EL (cell line): Measurements from ENCODE around the gene CYP4V2.

ENCODE experiments used
- DNase-seq: peaks from one replicate; pipeline ENCODE4 v3.0.0-alpha.2; 2016

CYP4V2 gene

DNA sequence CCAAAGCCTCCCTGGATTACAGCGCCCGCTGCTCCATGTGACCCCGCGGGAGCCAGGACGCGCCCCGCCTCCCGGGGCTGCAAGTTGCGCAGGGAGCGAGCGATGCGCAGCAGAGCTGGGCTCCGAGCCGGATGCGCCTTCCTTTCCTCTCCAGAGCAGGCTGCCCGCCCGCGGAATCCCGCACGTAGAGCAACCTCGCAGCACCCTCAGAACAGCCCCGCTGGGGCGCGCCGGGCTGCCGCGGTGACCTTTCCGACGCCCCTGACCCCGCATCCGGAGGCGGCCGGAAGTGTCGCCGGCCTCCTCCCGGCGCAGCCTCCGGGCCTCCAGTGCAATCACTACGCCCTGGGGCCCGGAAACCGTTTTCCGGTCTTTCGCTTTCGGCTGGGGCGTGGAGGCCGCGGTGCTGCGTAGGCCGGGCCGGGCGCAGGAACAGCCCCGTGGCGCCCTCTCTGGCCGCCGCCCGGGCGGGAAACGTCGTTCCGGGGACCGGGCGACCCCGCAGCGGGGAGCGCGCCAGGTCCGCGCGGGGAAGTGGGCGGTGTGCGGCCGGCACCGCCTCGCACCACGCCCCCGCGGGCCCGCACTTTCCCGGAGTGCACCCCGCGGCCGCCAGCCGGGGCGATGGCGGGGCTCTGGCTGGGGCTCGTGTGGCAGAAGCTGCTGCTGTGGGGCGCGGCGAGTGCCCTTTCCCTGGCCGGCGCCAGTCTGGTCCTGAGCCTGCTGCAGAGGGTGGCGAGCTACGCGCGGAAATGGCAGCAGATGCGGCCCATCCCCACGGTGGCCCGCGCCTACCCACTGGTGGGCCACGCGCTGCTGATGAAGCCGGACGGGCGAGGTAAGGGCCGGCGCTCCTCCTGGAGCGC lies at the start of gene CYP4V2:
TSS of gene CYP4V2 (plus strand) at position 368 of the 866 bp plus-strand sequence. CDS start at position 625, 257 bp downstream.
- peak; percentile 77 for DNase-seq

DNA sequence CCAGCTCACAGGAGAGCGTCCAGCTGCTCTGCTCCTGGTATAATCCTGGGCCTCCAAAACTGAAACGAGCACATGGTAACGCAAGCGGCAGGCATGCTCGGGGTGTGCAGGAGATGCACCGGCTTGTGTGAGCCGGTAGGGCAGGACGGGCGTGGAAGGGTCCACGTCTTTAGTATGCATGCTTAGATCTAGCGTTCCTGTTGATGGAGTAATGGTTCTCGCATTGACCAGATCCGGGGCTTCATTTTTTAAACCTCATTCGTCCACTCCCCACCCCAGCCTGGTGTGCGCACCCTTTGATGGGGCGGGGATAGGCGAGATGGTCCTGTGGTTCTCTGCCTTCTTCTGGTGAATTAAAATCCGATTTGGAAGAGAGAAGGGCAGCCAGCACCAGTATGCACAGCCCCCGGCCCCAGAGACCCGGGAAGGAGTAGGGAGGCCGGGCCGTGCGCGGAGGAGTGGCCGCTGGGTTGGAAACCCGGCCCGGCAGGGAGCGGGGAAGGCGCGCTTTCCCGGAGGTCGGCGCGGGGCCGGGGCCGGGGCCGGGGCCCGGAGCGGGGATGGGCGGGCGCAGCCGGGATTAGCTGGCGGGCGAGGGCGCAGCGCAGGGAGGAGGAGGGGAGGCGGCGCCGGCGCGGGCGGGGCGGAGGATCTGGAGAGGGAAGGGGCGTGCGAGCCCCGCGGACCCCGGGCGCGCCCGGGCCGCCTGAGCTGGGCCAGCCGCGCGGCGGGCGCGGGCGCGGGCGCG lies 47.0 kb upstream of the CYP4V2 start:
- peak; percentile 30 for DNase-seq

DNA sequence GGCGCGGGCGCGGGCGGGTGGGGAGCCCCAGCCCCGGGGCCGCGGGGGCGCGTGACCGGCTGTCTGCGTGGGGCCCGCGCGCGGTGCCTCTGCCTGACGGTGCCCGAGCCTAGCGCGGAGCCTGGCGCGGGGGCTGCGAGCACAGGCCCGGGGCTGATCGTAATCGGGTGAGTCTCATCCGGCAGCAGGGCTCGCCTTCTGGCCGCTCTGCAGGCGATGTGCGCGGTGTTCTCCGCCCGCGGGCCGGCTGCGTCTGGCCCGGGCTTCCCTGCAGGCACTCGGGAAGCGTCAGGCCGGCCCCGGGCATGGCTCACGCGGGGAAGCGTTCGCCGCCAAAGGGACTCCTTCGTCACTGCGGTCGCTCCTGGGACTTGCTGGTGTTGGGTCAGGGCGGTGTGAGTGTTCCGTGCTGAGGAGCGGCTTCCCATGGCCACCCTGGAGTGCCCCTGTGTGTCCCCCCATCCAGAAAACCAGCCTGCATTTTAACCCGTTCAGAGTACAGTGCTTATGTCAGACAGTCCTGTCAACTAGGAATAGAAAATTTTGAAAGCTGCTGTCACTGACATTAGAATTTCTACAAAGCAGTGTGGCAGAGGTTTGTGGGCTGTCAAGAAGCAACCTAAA lies 46.3 kb upstream of the CYP4V2 start:
- peak; percentile 44 for DNase-seq

DNA sequence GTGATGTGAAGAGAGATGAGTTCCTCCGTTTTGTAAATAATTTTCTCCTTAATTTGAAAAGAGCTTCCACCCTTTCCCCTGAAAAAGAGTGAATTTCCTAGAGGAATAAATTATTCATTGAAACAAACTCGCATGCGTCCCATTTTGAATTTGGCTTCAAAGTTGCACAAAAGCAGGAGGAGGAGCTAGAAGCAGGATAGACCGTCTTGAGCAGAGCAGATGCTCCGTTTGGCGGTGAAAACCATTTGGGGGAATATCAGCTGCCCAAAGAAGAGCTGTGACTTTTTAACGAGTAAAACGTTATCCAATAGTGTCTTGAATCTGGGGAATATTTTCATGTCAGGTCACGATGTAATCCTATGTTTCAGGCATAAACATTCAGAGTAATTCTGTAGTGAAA lies 44.9 kb upstream of the CYP4V2 start:
- no peak for DNase-seq

DNA sequence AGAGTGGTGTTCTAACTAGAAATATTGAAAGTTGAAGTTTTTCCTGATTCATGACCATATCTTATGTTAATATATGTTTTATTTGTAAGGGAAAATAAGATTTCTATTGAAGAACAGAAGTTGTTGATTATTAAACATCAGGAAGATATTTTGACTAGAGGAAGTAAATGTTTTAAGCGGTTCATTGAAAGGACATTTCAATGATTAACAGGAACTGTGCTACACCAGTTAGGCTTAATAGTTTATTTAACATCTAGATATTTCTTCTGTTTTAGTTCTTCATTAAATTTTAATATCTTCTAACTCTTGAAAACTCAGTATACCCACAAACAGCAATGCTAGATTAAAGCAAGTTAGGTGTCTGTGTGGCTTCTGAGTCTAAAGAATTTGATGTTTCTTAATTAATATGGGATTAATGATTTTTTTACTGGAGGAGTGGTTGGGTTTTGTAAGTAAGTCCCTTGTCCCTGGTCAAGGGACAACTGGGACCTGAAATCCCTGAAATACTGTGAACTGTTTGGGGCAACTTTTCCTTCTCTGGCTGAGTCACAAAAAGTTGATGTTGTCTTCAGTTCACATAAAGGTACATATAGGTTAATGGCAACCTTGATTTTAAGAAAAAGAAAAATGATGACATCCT lies 42.9 kb upstream of the CYP4V2 start:
- DNase-seq: no peak

DNA sequence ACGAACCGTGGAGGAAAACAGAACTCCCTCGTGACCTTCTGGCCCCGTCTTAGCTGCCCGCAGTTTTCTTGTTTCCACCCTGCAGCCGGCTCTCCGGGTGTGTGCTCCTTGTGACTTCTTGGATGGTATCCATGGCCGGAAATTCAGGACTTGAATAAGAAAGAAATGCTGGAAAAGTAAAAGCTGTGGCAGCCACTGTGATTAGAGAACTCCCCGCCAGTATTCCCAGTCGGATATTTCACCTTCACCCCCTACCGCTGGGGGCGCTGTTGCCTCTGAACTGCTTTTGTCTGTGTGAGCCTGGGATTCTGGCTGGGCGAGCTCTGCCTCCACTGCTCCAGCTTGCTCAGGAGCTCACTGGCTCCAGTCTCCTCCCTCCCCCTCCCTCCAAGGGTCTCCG lies 41.5 kb upstream of the CYP4V2 start:
- DNase-seq: no peak

DNA sequence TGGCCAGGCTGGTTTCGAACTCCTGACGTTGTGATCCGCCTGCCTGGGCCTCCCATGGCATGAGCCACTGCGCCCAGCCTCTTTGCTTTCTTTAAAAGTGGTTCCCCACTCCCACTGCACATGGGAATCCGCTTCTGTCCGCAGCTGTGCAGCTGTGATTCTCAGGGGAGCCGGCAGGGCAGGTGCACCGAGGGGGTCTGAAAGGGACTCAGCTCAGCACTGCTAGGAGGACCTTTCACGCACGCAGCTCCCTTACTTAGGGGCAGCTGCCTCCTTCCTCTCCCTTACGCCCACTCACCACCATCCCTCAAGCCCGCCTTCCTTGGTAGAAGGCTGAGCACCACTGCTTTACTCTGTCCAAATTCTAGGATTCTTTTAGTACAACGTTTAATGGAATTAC lies 40.4 kb upstream of the CYP4V2 start:
- no peak for DNase-seq

DNA sequence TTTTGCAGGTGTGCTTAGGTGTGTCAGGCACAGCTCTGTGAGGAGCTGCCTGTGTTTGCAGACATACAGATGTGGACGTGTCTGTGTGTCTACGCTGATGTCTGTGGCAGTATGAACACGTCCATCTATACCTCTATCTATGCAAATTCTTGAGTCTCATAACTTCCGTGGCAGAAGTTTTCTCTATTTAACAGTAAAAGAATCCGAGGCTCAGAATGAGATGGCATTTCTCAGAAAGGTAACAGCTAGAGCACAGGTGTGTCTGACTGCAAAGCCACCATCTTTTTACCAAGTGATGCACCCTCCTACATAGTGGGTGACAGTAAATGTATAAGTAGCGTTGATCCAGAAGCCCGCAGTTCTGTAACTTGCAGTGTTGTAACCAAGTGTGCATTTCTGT lies 39.9 kb upstream of the CYP4V2 start:
- no peak for DNase-seq

DNA sequence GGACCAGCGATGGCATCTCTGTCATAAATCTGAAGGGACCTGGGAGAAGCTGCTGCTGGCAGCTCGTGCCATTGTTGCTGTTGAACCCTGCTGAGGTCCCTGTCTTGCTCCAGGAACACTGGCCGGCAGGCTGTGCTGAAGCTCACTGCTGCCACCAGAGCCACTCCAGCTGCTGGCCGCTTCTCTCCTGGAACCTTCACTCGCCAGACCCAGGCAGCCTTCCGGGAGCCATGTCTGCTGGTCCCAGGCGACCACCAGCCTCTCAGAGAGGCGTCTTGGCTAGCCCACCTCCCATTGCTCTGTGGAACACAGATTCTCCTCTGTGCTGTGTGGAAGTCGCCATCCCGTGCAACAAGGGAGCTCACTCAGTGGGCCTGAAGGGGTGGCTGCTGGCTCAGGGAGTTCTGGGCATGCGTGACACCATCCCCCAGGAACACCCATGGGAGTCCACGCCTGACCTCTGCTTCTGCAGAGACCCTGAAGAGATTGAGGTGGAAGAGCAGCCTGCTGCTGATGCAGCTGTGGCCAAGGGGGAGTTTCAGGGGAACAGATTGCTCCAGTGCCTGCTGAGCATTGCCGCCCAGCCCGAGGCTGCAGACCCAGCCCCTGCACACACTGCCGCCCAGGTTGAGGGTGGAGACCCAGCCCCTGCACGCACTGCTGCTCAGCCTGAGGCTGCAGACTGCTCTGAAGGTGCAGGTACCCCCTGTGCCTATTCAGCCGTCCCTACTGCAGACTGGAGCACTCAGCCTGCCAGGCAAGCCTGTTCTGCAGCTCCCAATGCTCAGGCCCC lies 33.1 kb upstream of the CYP4V2 start:
- no peak for DNase-seq

DNA sequence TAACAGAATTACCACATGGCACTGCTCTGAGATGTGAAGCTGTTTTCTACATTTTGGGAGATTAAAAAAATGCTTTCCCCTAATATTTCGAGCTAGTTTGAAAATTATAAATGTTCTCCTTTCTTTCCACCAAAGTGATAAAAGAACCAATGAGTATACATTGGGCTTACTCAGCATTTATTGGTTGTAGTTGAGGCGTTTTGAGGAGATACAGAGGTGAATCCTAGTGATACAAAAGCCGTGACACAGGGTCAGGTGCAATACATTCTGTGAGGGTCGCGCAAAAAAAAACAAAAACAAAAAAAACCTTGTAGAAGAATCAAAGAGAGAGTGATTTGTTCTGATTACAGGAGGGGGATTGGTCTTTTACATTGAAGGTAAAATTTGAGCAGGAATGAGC lies 32.4 kb upstream of the CYP4V2 start:
- no peak for DNase-seq

DNA sequence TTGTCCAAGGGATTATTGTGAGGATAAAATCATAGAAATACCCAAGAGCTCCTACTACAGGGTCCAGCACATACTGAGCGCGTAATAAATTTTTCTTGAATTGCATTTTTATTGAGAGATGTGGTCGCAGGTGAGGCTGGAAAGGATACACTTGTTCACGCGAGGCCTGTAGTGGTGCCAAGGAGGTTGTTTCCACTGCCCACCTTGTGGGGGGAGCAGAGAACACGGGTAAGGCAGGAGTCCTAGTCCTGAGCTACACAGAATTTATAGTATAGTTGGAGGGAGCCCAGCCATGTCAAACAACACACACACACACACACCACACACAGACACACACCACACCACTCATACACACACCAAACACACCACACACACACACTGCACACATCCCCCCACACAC lies 31.8 kb upstream of the CYP4V2 start:
- DNase-seq: no peak

DNA sequence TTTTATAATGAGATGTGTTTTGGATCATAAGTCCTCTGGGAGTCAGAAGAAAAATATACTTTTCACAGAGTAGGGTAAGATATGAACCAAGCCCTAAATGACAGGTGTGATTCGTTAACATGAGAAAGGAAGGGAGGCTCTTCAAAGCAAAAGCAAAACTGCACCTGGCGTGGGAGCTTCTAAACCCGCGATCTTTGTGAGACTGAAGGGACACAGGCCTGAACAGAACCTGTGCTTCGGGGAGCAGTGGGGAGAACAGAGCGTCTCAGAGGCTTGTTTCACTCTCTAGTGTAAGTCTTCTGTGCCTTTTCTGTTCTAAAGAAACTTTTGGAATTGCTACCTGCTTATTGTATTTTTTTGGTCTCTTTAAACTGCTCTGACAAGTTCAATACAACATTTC lies 30.2 kb upstream of the CYP4V2 start:
- no peak for DNase-seq

DNA sequence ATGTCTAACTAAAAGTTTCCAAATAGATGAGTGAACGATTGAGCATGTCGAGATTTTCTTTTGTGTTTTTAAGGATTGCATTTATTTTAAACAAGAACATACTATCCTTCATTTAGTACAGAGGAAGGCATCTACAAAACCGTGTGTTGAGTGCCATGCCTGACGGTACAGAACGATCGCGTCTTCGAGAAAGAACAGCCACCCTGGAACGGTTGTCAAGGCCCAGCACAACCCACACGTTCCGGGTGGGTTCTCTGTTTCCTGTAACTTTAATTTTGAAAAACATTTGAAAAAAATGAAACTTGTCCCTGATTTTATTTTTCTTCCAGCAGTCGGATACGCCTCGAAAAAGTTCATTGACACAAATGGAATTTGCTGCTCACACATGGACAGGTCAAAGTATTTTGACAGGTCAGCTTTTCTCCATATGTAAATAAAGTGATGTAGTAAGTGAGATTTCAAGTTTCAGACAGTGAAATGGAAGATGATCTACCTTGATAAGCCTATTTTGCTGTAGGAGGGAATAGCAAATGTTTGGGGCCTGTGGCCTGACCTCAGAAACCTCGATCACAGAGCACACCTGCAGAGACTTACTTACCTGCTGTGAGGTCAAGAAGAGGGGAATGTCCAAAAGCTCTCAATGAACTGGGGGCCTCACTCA lies 24.4 kb upstream of the CYP4V2 start:
- DNase-seq: no peak

DNA sequence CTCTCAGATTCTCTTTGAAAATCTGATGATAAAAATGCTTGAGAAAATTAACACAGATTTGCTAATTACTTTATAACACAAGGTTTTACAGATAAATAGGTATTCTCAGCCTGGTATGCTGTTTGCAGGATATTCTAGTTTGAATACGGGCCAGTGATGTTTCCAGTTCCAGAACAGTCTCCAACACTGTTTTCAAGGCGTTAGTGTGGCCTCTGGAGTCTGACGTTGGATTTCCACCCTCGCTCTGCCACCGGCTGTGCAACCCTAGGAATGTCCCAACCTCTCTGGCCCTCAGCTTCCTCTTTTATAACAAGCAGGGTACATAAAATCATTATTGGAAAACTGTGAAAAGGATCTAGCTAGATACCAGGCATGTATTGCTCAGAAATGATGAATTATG lies 23.8 kb upstream of the CYP4V2 start:
- DNase-seq: no peak

DNA sequence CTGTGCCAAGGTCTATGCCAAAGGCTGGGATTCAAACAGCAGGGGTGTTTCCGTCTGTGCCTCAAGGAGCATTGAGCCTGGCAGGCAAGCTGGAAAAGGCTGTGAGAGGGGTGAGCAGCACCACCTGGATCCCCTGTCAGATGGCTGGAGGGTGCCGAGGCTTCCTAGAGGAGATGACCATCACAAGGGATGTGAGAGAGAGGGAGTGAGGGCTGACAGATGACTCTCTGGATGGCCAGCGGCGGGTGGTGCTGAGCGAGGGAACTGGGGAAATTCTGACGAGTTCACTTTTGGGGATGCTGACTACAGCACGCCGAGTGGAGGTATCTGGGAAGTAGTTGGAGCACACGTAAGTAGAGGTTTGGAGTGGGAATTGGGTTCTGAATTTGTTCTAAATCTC lies 22.6 kb upstream of the CYP4V2 start:
- DNase-seq: no peak

DNA sequence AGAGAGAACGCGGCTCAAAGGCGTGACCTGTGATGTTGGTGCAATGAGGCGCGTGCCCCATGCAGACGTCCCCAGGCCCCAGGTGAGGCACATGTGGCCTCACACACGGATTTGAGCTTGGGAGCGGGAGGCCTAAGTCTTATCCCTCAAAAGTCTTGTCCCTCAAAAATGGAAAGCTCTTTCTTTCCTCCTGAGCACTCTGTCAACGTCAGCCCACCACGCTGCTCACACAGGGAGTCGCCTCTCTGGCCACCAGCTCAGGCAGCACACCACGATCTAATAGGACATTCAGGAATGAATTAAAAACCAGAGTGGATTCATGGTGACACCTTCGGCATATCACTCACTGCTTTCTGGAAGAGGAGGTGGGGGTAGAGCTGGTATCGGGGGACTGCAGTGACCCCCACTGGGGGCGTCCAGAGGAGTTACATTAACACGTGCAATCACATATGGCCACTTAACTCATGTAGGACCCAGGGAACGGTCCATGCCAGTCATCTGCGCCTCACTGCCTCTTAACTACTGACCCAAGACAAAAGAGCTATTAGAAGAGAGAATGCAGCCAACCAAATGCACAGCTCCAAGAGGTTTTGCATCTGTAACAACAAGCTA lies 21.9 kb upstream of the CYP4V2 start:
- DNase-seq: no peak

DNA sequence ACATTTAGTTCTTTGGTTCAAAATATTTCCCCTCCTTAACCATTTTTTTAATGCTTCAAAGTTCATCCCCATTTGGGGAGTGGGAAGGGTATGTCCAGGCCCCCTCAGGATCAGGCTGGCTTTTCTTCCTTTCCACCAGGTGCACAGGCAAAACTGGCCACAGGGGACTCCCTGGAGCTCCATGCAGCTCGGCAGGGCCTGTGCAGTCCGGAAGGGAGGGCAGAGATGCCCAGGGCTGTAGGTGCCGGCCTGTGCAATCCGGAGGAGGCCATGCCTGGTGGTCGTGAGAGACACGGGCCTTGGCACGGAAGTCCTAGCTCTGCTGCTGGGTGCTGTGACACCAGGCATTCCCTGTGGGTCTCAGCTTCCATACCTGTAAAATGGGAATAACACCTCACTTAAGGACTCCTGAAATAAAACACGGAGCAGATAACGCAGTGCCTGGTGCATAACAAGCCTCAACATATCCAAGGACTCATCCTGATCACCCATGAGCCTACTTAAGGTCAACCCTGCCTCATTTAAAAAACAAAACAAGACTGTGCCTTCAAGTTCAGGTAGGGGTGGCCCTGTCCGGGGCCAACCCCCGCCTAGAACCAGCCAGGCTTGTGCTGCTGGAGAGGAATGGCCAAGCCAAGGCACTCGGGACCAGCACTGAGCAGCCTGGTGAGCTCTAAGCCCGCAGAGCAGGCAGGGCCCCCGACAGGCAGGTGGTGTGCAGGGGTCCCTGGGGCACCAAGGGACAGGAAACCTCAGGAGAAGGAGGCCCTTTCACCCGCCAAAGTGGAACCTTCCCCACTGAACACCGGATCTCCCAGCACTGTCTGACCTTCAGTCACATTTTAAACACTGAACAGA lies 21.2 kb upstream of the CYP4V2 start:
- DNase-seq: no peak

DNA sequence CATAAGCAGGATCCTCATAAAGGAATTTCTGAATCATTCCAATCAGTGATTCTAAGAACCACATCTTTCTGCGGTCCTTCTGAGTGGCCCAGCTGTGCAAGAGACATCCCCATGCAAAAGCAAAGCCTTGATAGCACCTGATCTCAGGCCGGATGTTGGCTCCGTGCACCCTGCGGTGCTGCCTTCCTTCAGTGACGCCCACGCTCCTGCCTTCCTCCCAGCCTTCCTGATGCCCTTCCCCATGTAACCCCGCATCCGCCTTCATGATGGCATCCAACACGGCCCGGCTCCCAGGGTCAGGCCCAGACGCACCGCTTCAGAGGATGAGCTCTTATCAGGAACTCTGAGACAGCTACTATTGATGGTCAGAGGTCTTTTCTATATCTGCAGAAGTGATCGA lies 20.4 kb upstream of the CYP4V2 start:
- no peak for DNase-seq

DNA sequence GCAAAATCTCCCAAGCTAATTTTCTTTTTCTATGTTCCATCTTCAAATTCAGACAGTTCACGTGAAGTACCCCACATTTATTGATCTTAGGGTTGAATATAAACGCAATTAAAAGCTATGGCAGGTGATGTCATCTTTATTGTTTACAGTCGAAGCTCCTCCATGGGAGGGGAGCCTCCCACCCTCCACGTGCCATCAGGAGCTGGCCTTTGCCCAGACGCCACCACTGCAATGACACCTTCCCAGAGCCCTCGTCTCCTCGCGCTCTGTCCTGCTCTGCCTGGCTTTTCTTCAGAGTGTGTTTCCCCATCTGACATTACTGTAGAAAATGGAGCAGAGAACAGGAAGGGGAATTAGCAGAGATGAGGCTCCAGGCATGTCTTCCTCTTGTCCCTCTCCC lies 18.8 kb upstream of the CYP4V2 start:
- DNase-seq: no peak

DNA sequence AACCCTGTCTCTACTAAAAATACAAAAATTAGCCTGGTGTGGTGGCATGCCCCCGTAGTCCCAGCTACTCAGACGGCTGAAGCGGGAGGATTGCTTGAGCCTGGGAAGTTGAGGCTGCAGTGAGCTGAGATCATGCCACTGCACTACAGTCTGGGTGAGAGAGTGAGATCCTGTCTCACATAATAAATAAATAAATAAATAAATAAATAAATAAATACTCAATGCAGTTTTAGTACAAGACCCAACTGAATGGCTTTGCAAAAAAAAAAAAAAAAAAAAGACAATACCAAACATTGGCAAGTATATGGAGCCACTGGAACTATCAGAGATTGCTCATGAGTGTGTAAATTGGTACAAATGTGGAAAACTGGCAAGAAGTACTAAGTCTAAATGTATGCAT lies 3.3 kb upstream of the CYP4V2 start:
- no peak for DNase-seq

DNA sequence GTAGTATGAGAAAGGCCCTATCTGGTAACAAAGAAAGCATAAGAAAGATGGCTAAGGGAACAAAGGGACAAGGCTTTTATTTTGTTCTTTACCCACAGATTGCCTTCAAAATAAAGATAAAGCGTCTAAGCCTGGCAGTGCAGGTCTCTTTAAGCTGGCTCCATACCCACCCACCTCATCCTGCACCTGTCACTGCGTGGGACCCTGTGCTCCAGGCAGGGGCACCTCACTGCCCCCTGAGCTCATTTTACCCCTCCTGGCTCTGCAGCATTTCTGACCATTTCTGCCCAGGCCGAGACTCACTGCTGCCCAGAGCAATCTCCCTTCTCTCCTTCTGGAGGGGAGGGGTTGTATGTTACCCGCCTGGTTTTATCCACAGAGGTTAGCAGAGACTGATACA lies 1.7 kb upstream of the CYP4V2 start:
- no peak for DNase-seq
